MM.1S (cell line): ENCODE data around the gene CLEC17A.

ENCODE experiments used
- EZH2 ChIP-seq: fragments of 300-600 bp; sonication (generic); optimal IDR thresholded peaks from 2 replicates; pipeline ENCODE3; 2017; ENCODE audit warnings: low read depth, mild to moderate bottlenecking, antibody characterized with exemption, low read length, mixed read lengths
- TF ChIP-seq, protein P1 (sequence below): fragments of 300-600 bp; sonication (generic); IDR thresholded peaks from 2 replicates; pipeline ENCODE4 v1.5.1; 2016; ENCODE audit warnings: antibody characterized with exemption, low read length, mixed read lengths

- TF ChIP-seq, protein P1, sequence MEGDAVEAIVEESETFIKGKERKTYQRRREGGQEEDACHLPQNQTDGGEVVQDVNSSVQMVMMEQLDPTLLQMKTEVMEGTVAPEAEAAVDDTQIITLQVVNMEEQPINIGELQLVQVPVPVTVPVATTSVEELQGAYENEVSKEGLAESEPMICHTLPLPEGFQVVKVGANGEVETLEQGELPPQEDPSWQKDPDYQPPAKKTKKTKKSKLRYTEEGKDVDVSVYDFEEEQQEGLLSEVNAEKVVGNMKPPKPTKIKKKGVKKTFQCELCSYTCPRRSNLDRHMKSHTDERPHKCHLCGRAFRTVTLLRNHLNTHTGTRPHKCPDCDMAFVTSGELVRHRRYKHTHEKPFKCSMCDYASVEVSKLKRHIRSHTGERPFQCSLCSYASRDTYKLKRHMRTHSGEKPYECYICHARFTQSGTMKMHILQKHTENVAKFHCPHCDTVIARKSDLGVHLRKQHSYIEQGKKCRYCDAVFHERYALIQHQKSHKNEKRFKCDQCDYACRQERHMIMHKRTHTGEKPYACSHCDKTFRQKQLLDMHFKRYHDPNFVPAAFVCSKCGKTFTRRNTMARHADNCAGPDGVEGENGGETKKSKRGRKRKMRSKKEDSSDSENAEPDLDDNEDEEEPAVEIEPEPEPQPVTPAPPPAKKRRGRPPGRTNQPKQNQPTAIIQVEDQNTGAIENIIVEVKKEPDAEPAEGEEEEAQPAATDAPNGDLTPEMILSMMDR = no peak
- TF ChIP-seq EZH2 = no peak
Observed at GRCh38 chr19:14558370-14559066, 24.4 kb upstream of the CLEC17A start.
